HG03095 (cell line): Measurements from ENCODE around the gene CCSER1.
"Not testable (repeated sequence)": the region's sequence is repeated elsewhere in the genome, so short reads cannot be mapped to it uniquely, and the experiment has no call there.

ENCODE experiments used
- ATAC-seq: cut with Tn5 transposase; IDR thresholded peaks from one replicate; pipeline ENCODE4 v1.9.1; 2021; ENCODE audit warnings: moderate library complexity; ENCODE audit not compliant: unreplicated experiment

The CCSER1 gene

DNA sequence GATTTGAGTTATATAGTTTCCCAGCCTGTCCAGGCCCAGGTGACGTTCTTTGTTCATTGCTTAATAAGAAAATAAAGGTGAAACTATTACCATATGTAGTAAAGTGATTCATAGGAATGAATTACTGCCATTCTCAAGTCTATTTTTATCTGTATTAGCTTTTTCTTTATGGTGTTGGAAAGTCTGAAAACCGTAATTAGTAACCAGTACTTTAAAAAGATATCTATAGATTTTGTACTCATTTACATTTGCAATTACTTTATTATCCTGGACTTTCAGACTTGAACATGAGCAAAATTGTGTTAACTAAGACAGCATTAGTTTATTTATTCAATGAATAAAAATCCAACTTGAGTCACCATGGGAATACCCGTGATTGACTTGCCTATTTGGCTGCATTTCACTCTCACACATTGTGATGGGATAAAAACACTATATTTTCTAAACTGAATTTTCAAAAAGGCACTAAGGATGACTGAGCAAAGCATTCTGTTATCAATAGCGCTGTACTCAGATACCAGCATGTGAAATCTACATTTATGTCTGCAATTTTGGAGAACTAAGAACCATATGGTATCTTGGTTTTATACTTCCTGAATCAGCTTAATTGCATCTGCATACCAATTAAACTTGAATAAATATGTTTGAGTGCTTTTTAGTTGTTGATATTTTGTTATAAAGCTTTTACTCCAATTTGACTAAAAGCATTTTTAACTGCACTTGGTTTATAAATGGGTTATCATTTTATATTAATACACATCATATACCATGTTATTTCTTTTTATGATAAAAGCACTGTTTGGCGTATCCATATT, 154.6 kb downstream of the CCSER1 start:
- ATAC-seq, result no peak

DNA sequence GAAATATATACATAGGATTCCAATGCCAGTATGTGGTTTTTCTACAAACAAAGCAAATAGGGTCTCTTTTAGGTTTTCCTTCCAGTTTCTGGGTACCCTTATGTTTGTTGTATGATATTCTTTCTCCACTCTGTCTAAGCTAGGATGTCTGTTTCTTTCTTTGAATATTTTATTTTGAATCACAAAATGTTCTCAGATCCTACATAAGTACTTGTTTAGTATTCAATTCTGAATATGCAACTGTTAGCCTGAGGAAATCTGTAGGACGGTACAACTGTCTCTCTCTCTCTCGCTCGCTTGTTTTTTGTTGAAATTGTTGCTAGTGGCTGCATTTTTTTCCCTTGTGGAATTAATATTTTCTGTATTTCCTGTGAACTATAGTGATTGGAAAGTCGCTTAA, 163.2 kb downstream of the CCSER1 start:
- ATAC-seq, result no peak

DNA sequence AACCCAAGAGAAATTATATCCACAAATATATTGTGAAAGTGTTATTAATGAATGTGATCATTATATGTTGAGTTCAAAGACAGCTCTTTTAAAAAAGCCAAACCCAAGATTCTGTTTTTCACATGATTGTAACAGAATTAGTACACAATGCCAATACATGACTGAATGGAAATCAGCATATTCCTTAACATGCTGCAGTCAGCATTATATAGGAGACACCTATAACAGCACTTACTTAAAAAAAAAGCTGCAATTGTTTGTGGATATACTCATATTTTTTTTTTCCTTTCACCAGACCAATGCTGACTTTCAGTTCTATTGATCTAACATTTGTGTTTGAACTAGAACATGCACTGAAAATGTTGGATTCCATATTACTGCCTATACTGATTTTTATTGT, 165.2 kb downstream of the CCSER1 start:
- ATAC-seq, result no peak

DNA sequence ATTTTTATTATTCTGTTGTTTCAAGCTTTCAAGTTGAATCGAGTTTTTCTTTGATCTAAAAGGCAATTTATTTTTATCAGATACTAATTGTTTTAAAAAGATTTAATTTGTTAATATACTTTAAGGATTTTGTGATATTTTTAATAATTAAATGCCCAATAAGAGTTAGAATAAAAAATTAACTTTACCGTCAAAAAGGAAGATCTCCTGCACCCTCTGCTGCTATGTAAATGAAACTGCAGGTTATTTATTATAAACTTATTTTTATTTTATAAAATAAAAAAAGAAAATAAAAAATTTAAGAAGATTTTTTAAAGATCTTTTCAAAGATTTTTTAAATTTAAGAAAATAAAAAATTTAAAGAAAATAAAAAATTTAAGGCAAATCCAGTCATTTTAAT, 166.1 kb downstream of the CCSER1 start:
- ATAC-seq, result no peak

DNA sequence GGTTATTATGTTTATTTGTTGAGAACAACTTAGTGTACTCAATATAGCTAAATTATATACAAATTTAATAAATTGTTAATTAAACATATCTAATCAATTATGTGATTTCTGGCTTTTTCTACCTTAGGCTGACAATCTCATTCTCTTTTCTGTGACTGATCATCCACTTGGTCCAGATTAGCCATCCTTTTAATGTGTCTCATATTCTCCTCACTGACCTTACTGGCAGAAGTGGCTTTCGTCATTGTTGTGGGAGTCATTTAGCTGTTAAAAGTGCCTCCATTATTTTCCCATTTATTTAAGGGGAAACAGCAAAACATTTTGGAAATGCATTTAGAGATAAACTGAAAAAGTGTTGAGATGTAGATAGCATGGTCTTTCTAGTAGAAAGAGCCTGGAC, 172.2 kb downstream of the CCSER1 start:
- ATAC-seq, result no peak

DNA sequence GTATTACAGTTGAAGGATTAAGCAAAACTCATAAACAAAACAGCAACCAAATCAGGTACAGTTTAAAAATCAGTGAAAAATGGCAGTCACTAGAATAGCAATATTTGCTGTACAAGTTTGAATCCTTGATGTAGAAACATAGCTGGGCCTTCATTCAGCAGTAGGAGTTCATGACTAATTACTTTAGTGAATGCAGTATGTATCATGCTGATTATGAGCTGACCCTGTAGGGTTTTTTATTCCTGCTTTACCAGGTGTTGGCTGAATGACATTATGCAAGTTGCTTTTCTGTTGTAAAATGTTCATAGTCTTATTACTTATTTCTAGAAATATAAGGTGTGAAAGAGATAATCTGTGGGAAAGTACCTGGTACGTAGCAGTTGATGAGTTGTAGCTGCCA, 179.6 kb downstream of the CCSER1 start:
- no peak for ATAC-seq

DNA sequence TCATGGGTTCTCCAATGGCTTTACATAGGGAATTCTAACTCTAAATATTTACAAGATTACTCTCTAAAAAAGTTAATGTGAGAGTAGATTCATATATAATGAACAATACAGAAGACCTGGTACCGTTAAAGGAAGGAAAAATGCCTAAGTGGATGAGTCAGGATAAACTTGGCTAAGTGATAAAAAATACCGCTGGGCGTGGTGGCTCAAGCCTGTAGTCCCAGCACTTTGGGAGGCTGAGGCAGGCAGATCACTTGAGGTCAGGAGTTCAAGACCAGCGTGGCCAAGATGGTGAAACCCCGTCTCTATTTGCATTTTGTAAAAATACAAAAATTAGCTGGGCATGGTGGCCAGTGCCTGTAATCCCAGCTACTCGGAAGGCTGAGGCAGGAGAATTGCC, 189.9 kb downstream of the CCSER1 start:
- ATAC-seq, result not testable (repeated sequence)

DNA sequence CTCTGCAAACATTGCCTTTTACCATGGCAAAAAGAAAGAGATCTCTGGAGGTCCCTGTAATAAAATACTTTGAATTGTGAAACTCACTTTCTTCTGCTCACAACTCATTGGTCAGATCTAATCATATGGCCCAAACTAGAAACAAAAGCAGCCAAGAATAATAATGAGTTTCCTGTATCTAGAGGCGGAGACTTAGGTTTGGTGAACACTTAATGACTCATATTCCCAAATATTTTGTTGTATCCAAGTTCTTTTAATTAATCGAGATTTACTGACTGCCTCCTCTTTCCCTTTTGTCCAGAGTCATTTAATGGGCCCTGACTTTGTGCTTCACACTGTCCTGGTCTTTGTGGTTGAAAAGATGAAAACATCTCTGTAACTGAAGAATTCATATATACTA, 190.6 kb downstream of the CCSER1 start:
- ATAC-seq, result no peak

DNA sequence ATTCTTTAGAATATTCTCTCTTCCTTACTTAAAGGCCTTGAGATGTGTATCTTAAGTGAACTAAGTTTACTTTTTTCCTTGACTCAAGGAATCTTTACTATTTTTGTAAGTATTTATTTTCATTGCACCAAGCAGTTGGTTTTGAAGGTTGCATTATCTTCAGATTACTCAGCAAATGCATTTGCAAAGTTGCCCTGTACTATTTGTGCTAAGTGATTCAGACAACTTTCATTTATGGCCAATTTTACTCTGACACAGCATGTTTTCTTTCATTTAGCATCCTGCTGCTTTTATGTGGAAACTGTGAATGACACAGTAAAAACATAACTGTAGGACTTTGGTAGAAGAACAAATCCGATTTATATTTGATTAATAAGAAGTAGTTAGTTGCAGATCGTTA, 191.0 kb downstream of the CCSER1 start:
- no peak for ATAC-seq

DNA sequence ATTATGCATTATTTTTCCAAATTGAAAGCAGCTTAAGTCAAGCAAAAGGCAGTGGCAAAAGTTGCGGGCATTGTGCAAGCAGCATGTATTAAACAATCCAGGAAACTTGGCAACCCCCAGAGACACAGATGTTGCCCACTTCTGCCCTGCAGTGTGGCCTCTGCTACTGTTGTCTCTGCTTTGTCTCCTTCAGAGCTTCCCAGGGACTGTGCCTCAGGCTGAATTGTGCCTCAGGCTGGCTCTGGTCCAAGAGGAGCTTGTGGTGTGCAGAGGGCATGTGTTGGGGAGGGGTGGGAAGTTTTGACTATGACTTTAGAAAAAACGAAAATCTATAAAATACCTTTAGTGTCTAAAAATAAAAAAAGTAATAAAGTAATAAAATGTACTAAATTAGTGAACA, 201.4 kb downstream of the CCSER1 start:
- ATAC-seq, result no peak

DNA sequence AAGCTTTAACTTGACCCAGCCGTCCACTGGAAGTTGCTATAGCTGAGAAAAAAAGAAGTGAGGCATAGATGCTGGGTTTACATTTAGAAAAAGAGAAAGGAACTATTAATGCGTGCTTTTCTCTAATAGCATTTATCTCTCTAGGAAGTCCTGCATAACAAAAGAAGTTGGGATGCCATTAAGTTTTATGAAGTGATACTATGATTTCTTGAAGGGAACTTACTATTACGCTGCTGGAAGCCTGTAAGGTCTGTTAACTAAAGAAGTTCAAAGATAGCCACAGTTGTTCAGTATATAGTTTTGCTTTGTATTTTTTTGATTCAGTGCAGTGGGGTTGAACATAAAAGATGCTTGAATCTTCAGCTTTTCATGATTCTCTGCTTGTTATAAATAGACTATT, 203.4 kb downstream of the CCSER1 start:
- ATAC-seq, result no peak

DNA sequence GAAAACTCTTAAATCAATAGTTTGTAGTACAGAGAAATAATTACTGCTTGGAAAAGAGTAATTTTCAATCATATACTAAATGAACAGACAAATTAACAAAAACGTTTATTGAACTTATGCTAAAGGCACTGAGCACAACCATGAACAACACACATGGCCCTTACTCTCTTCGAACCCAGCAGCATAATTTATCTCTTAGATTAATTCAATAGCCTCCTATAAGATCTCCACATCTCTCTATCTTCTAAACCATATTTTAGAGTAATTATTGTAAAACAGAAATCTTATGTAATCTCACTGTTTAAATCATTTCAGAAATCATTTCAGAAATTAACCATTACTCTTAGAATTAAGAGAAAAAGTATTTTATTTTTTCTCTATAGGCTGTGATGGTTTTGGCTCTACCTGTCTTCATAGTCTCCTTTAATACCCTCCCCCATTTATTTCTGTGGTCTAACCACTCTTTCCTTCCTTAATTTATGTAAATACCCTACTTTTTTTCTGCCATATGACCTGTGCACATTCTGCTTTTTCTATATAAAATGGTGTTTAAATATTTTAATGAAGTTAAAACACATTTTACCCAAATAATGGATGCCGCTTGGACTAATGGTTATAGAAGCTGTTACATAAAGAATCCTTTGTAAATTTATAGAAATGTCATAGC, 218.5 kb downstream of the CCSER1 start:
- no peak for ATAC-seq

DNA sequence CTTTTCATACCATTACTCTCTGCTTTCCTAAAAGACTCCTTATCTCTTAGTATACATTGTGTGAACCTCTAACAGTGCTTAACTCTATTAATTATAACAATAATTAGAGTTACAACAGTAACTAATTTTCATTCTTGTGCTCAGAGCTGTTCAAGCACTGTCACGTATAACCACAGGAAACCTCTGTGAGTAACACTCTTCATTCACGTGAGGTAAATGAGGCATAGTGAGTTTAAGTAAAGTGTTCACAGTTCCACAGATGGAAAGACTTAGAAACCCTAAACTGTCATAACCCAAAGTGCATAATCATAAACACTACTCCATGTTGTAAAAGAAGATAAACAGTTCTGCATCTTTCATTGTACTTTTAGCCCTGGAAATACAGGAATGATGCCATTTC, 222.4 kb downstream of the CCSER1 start:
- no peak for ATAC-seq

DNA sequence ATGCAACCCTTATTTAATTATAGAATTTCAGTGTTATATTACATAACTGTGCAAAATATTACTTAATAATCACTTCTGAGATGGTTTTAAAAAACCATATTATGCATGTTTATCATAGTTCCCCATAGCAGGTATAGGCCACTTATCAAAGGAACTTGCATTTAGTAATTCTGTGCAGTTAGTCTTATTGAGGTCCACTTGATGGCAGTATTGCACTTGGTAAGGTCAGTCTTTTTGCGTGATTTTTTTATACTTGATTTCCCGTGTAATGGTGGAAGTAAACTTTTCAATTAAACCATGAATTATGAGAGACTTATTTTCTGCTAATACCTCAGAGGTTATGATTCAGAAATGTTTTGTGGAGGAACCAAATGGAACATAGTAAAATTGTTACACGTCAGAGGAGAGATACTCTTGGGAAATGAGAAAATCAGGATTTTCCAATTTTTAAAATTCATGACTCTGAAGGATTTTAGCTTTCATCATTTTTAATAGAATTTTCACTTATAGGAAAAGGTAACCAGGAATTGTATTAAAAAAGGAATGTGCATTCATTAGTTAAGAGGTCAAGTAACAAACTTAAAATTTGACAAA, 230.0 kb downstream of the CCSER1 start:
- no peak for ATAC-seq

DNA sequence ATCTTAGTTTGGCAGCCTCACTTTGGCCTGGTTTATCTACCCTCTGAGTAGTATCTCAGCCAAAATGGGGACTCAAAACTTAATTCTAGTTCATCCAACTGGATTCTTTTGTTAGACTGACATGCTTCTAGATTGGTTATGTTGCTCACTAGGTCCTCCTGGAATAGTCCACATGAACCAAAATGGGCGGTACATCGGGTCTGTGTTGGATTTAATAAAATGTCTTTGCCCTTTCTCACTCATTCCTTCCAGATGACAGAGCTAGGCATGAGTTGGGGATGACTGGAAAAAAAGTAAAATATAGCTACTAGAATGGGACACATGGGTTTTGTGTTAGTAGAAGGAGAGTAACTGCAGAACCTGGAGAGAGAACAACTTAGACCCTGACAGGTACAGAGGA, 247.9 kb downstream of the CCSER1 start:
- ATAC-seq, result no peak

DNA sequence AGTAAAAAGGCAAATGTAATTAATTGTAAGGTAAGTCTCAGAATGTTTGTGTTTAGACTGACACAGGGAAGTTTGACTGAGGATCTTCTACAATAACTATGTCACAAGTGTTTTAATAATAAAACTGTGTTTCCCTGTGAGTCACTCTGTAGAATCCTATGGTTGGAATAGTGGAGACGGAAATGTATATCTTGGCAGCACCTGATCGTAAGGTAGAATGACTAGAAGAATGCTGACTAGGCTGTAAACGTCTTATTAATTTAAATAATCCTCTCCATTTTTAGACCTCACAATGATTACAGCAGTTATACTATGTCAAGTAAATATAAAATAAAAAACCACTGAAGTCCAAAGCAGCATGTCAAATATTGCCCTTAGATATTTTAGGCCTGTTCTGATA, 266.0 kb downstream of the CCSER1 start:
- ATAC-seq, result no peak

DNA sequence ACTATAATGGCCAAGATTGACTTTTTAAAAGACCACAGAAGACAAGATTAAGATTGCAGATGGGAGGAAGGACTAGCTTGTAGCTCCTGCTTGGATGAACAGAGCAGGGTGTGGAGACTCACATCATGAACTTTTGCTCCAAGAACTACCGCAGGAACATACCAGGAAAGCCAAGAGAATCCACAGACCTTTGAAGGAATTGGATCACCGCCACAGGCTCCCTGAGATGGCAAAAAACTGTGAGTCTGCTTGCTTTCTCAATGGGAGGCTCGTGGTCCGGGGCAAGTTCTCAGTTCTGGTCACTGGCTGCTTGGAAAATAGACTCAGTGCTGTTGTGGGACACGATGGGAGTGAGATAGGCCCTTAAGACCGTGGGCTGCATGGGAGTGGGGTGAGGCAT, 276.6 kb downstream of the CCSER1 start:
- no peak for ATAC-seq

DNA sequence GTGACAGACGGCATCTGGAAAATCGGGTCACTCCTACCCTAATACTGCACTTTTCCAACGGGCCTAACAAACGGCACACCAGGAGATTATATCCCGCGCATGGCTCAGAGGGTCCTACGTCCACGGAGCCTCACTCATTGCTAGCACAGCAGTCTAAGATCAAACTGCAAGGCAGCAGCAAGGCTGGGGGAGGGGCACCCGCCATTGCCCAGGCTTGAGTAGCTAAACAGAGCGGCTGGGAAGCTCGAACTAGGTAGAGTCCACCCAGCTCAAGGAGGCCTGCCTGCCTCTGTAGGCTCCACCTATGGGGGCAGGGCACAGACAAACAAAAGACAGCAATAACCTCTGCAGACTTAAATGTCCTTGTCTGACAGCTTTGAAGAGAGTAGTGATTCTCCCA, 280.7 kb downstream of the CCSER1 start:
- not testable (repeated sequence) for ATAC-seq

DNA sequence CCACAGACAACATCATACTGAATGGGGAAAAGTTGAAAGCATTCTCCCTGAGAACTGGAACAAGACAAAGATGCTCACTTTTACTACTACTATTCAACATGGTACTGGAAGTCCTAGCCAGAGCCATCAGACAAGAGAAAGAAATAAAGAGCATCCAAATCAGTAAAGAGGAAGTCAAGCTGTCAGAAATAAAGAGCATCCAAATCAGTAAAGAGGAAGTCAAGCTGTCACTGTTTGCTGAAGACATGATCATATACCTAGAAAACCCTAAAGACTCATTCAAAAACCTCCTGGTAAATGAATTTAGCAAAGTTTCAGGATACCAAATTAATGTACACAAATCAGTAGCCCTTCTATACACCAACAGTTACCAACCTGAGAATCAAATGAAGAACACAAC, 285.6 kb downstream of the CCSER1 start:
- ATAC-seq, result not testable (repeated sequence)

DNA sequence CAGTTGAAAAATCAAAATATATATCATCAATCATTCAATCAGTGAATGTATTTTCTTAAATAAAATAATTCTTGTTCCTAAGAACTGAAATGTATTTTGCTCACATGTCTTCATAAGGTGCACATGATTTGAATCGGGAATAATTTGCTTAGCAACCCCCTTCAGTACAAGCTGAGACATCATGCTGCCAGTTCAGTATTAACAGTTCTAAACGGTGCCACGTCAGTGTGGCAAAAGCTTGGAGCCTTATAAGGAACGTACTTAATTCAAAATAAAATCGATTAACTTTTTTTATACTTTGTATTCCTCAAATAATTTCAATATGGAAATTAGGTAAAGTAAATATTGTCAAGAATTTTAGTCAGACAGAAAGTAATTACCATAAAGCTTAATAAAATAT, 287.9 kb downstream of the CCSER1 start:
- ATAC-seq, result no peak

DNA sequence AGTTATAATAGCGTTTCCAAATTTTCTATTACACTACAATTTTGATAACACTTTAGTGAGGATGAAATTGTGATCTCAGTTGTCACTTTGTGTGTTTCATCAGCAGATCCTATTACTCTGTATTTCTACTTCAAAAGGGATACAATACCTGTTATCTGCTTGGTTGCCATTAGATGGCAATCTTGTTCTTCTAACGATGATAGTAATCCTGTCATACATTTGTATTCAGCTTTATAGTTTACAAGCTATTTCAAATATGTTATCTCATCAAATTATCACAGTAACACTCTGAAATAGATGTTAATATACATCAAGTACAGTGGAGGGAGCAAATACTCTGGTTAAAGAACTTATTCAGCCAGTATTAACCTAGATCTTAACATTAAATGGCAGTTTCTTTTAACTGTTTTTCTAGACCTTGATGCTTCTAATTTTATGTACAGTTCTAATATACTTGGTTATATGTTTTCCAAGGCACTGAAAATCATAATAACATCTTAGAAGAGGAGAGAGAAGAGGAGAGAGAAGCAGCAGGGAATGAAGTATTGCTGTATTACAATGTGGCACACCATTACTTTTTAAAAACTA, 292.0 kb downstream of the CCSER1 start:
- no peak for ATAC-seq

DNA sequence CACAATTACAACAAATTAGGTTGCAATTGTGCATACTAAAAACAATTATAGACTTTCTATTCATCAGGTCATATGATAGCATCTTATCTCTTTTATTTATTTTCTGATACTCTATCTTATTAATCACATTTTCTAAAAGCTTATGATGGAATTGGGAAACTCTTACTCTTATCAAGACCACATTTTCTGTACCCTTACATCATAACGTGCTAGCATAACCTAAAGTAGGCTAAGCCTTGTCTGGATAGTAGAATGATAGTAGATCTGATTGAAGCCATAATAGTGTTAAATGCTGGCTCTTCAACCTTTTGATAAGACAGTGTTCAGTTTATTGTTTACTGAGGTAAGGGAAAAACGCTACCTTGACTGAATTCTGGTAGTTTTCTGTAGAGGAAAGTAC, 294.0 kb downstream of the CCSER1 start:
- ATAC-seq, result no peak
